ENCODE results near the gene HOXD9.

DNA sequence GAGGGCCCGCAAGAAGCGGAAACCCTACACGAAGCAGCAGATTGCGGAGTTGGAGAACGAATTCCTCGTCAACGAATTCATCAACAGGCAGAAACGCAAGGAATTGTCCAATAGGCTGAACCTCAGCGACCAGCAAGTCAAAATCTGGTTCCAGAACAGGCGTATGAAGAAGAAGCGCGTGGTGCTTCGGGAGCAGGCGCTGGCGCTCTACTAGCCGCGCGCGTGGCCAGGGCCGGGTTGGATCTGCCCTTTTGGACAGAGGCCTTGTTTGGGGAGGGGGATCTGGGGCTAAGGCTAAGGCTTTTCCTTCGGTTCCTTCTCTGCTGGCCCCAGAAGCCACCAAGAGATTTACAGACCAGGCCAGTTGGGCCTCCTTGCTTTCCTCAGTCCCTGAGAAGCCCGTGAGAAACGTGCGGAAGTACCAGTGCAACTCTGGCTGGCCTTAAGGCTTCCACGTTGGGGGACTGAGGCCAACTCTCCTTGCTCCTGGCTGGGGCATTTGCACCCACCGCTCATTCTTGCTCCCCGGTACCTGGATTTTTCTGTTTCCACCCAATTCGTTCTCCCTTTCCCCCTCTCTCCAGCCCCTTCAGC, 21.9 kb upstream of the HOXD9 start:
- TF ChIP-seq POLR2A (IDR thresholded peaks at IDR 0.05): no peak
- TF ChIP-seq, protein P1, sequence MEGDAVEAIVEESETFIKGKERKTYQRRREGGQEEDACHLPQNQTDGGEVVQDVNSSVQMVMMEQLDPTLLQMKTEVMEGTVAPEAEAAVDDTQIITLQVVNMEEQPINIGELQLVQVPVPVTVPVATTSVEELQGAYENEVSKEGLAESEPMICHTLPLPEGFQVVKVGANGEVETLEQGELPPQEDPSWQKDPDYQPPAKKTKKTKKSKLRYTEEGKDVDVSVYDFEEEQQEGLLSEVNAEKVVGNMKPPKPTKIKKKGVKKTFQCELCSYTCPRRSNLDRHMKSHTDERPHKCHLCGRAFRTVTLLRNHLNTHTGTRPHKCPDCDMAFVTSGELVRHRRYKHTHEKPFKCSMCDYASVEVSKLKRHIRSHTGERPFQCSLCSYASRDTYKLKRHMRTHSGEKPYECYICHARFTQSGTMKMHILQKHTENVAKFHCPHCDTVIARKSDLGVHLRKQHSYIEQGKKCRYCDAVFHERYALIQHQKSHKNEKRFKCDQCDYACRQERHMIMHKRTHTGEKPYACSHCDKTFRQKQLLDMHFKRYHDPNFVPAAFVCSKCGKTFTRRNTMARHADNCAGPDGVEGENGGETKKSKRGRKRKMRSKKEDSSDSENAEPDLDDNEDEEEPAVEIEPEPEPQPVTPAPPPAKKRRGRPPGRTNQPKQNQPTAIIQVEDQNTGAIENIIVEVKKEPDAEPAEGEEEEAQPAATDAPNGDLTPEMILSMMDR (IDR thresholded peaks at IDR 0.05): no peak
